Measurements from ENCODE around the gene GEMIN7. TPM values are rescaled to one million over a fixed set of nuclear protein-coding genes. Genes with fewer than 3 reads are reported as not detected.

GEMIN7 gene
- total RNA-seq, 1 experiment from 2014 or later, result 46.0 TPM

DNA sequence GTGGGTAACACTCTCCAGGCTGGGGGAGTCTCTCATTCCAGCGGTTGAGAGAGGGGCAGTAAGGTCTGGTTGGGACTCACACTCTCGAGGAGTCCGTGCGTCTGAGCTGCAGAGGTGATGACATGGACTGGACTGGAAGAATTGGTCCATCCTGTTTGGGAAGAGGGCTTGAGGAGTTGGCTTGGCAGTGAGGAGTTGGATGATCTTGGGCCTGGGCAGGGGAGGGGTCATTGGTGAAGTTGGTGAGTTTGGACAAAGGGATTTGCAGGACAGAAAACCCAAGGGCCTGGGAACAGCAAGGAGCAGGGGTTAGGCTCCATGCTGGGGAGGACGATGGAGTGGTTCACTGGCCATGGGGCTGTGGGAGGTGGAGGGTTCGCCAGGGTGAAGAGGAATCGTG, 17.6 kb downstream of the GEMIN7 start:
- H3K14ac ChIP-seq (ENCODE audit: insufficient read depth, low read length), result no peak overlapping the region
- no peak overlapping the region for H3K9ac ChIP-seq (ENCODE audit: extremely low read depth, insufficient read length, low read length)
- Mint-ChIP-seq H3K9me3 (no peaks in the 10 kb centered on the region; a peak in 2 of 5 replicates), H3K36me3 (ENCODE audit: insufficient read depth in 1 of 3, low read depth in 3 of 3) (peaks cover 5 to 22% (median 10%) of the 10 kb centered on the region in 3 experiments; a peak in 6 of 7 replicates), H3K4me1 (peaks cover 65 to 72% of the 10 kb centered on the region in 2 experiments), H3K4me3 (peak overlapping the region; percentile 2 to 7; a peak in 3 of 5 replicates), H3K27me3 (ENCODE audit: low read depth) (no peaks in the 10 kb centered on the region), H3K27ac (peak overlapping the region; percentile 15 to 90 (median 53); a peak in 6 of 7 replicates)
- no peak overlapping the region for H2BK15ac ChIP-seq (ENCODE audit: low read depth, low read length)
- no peak overlapping the region for H2BK20ac ChIP-seq (ENCODE audit: low read depth, low read length, poor library complexity, severe bottlenecking)
- no peak overlapping the region for H2AFZ ChIP-seq (ENCODE audit: low read length)
- H3K27me3 ChIP-seq (ENCODE audit: insufficient read depth, low read length), result no peaks in the 10 kb centered on the region
- no peaks in the 10 kb centered on the region for H4K20me1 ChIP-seq (ENCODE audit: control insufficient read depth, insufficient read depth, insufficient read length)
- H3K4ac ChIP-seq (ENCODE audit: low read depth, low read length), result no peak overlapping the region
- no peak overlapping the region for H4K8ac ChIP-seq (replicated peaks; ENCODE audit: insufficient read length, low read depth, low read length)
- peaks cover 5% of the 10 kb centered on the region for H3K23me2 ChIP-seq (ENCODE audit: insufficient read length, low read depth, low read length, poor library complexity, severe bottlenecking)
- no peak overlapping the region for H4K91ac ChIP-seq (ENCODE audit: insufficient read length, low read depth, low read length)
- no peak overlapping the region for H3T11ph ChIP-seq (ENCODE audit: low read length)
- H2BK120ac ChIP-seq (ENCODE audit: low read depth, low read length, poor library complexity, severe bottlenecking), result no peak overlapping the region
- no peaks in the 10 kb centered on the region for H3K9me3 ChIP-seq (ENCODE audit: control insufficient read depth, low read depth, low read length)
- no peak overlapping the region for H3K4me2 ChIP-seq (ENCODE audit: insufficient read depth, insufficient read length, low read length)
- no peak overlapping the region for H4K5ac ChIP-seq (ENCODE audit: insufficient read length, low read depth, low read length)
- no peak overlapping the region for H3K56ac ChIP-seq (ENCODE audit: insufficient read length, low read depth, low read length)
- H3K27ac ChIP-seq (ENCODE audit: insufficient read length, low read depth, low read length), result no peak overlapping the region
- no peak overlapping the region for H2AK5ac ChIP-seq (ENCODE audit: insufficient read length, low read length)
- no peak overlapping the region for H3K18ac ChIP-seq (ENCODE audit: insufficient read length, low read depth, low read length)
- H2BK5ac ChIP-seq (ENCODE audit: insufficient read length, low read length), result no peak overlapping the region
- no peaks in the 10 kb centered on the region; the same call in 1 of the 2 replicates for H3K4me1 ChIP-seq (ENCODE audit: insufficient read depth, low read length)
- no peak overlapping the region for H3K23ac ChIP-seq (ENCODE audit: insufficient read length, low read depth, low read length)
- TF ChIP-seq, protein P1, sequence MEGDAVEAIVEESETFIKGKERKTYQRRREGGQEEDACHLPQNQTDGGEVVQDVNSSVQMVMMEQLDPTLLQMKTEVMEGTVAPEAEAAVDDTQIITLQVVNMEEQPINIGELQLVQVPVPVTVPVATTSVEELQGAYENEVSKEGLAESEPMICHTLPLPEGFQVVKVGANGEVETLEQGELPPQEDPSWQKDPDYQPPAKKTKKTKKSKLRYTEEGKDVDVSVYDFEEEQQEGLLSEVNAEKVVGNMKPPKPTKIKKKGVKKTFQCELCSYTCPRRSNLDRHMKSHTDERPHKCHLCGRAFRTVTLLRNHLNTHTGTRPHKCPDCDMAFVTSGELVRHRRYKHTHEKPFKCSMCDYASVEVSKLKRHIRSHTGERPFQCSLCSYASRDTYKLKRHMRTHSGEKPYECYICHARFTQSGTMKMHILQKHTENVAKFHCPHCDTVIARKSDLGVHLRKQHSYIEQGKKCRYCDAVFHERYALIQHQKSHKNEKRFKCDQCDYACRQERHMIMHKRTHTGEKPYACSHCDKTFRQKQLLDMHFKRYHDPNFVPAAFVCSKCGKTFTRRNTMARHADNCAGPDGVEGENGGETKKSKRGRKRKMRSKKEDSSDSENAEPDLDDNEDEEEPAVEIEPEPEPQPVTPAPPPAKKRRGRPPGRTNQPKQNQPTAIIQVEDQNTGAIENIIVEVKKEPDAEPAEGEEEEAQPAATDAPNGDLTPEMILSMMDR (conservative IDR thresholded peaks at IDR 0.05), result no peak
- no peak overlapping the region for H2BK12ac ChIP-seq (ENCODE audit: insufficient read length, low read depth, low read length)
- H3K79me1 ChIP-seq (ENCODE audit: insufficient read depth, low read depth, low read length, poor library complexity, severe bottlenecking), result no peaks in the 10 kb centered on the region
- no peak for DNase-seq
- WGBS (ENCODE audit: extremely low coverage, insufficient read length, low lambda C conversion rate), result no CpG with 5 or more reads among the region's 7 CpGs
- H3K79me2 ChIP-seq (ENCODE audit: insufficient read depth, low read length), result peaks cover 60% of the 10 kb centered on the region

All from H9 (cell line).